NCI-H2029 (cell line): Measurements from ENCODE around the gene LENG8.
"Not testable (repeated sequence)": the region's sequence is repeated elsewhere in the genome, so short reads cannot be mapped to it uniquely, and the experiment has no call there.

Source experiments
- DNase-seq: peaks from one replicate; lab custom pipeline; 2025; lab: John Stamatoyannopoulos, UW

LENG8 gene

GRCh38 chr19:54444737-54445136, 4.3 kb upstream of the LENG8 start:
- no peak for DNase-seq

- not testable (repeated sequence) for DNase-seq
Observed at GRCh38 chr19:54446349-54446748, 2.6 kb upstream of the LENG8 start.

GRCh38 chr19:54448040-54448773, 792 bp upstream of the LENG8 start:
- peak; percentile 41 for DNase-seq

GRCh38 chr19:54449701-54450069, 686 bp downstream of the LENG8 start:
- no peak for DNase-seq

- peak; percentile 52 for DNase-seq
Observed at GRCh38 chr19:54451331-54451871, 2.4 kb downstream of the LENG8 start.

GRCh38 chr19:54451997-54452396, 3.0 kb downstream of the LENG8 start:
- no peak for DNase-seq

GRCh38 chr19:54452626-54453025, 3.6 kb downstream of the LENG8 start:
- DNase-seq, result no peak

- no peak for DNase-seq
Observed at GRCh38 chr19:54453921-54454780, 5.2 kb downstream of the LENG8 start.

- no peak for DNase-seq
Observed at GRCh38 chr19:54454781-54455675, 6.0 kb downstream of the LENG8 start.

- no peak for DNase-seq
Observed at GRCh38 chr19:54455786-54456422, 6.9 kb downstream of the LENG8 start.

- no peak for DNase-seq
Observed at GRCh38 chr19:54456423-54457373, 7.7 kb downstream of the LENG8 start.

- no peak for DNase-seq
Observed at GRCh38 chr19:54457773-54458647, 9.0 kb downstream of the LENG8 start.

GRCh38 chr19:54458648-54459281, 9.8 kb downstream of the LENG8 start:
- DNase-seq, result no peak

GRCh38 chr19:54459282-54460229, 10.6 kb downstream of the LENG8 start:
- DNase-seq, result no peak

GRCh38 chr19:54460230-54461005, 11.4 kb downstream of the LENG8 start:
- no peak for DNase-seq

GRCh38 chr19:54461210-54461609, 12.2 kb downstream of the LENG8 start:
- DNase-seq, result no peak

- DNase-seq, result no peak
Observed at GRCh38 chr19:54461613-54462012, 12.6 kb downstream of the LENG8 start.
